ENCODE data around the gene SMAD9. TPM values are rescaled to one million over a fixed set of nuclear protein-coding genes. Genes with fewer than 3 reads are reported as not detected.

SMAD9 gene
- total RNA-seq, 1 experiment from 2014 or later = 1.1 TPM

DNA sequence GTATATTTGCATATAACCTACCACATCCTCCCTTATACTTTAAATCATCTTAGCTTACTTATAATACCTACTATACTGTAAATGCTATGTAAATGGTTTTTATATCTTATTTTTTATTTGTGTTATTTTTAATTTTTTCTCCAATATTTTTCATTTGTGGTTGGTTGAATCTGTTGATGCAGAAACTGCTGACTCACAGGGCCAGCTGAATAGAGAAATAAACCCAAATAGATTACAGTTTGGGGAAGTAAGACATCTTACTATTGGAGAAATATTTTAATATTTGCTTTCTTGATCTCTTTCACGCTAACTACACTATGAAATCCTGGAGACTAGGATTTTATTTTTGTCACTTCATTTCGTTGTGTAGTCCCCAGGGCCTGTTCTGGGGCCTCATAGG, 7.1 kb downstream of the SMAD9 start:
- no peaks in the 10 kb centered on the region for H4K20me1 ChIP-seq (ENCODE audit: control insufficient read depth, insufficient read depth, insufficient read length)
- H3K9me3 Mint-ChIP-seq = no peaks in the 10 kb centered on the region
- H3K9ac ChIP-seq (ENCODE audit: extremely low read depth, insufficient read length, low read length) = no peak overlapping the region
- H3T11ph ChIP-seq (ENCODE audit: low read length) = no peak overlapping the region
- H3K4me1 ChIP-seq (ENCODE audit: insufficient read depth, low read length) = no peaks in the 10 kb centered on the region
- H3K4me3 Mint-ChIP-seq = no peak overlapping the region
- no peaks in the 10 kb centered on the region for H3K23me2 ChIP-seq (ENCODE audit: insufficient read length, low read depth, low read length, poor library complexity, severe bottlenecking)
- no peak overlapping the region for H4K91ac ChIP-seq (ENCODE audit: insufficient read length, low read depth, low read length)
- no peaks in the 10 kb centered on the region for H3K79me1 ChIP-seq (ENCODE audit: insufficient read depth, low read depth, low read length, poor library complexity, severe bottlenecking)
- no peaks in the 10 kb centered on the region for H3K36me3 Mint-ChIP-seq (ENCODE audit: insufficient read depth in 1 of 3, low read depth in 3 of 3)
- WGBS (ENCODE audit: extremely low coverage, insufficient read length, low lambda C conversion rate) = no CpG with 5 or more reads among the region's 2 CpGs
- no peak overlapping the region for H3K4me2 ChIP-seq (ENCODE audit: insufficient read depth, insufficient read length, low read length)
- H2AFZ ChIP-seq (ENCODE audit: low read length) = no peak overlapping the region
- H3K79me2 ChIP-seq (ENCODE audit: insufficient read depth, low read length) = no peaks in the 10 kb centered on the region
- H2BK120ac ChIP-seq (ENCODE audit: low read depth, low read length, poor library complexity, severe bottlenecking) = no peak overlapping the region
- no peak overlapping the region for H3K18ac ChIP-seq (ENCODE audit: insufficient read length, low read depth, low read length)
- H3K27me3 Mint-ChIP-seq (ENCODE audit: low read depth) = peaks cover 19% of the 10 kb centered on the region
- H2AK5ac ChIP-seq (ENCODE audit: insufficient read length, low read length) = no peak overlapping the region
- H3K4ac ChIP-seq (ENCODE audit: low read depth, low read length) = no peak overlapping the region
- no peak overlapping the region for H2BK5ac ChIP-seq (ENCODE audit: insufficient read length, low read length)
- no peak overlapping the region for H3K27ac ChIP-seq (ENCODE audit: insufficient read length, low read depth, low read length)
- H3K27me3 ChIP-seq (ENCODE audit: insufficient read depth, low read length) = no peaks in the 10 kb centered on the region; the same call in 1 of the 2 replicates
- H2BK20ac ChIP-seq (ENCODE audit: low read depth, low read length, poor library complexity, severe bottlenecking) = no peak overlapping the region
- H4K5ac ChIP-seq (ENCODE audit: insufficient read length, low read depth, low read length) = no peak overlapping the region
- no peak overlapping the region for H3K56ac ChIP-seq (ENCODE audit: insufficient read length, low read depth, low read length)
- H4K8ac ChIP-seq (replicated peaks; ENCODE audit: insufficient read length, low read depth, low read length) = no peak overlapping the region
- no peak overlapping the region for H3K23ac ChIP-seq (ENCODE audit: insufficient read length, low read depth, low read length)
- DNase-seq = no peak
- TF ChIP-seq, protein P1, sequence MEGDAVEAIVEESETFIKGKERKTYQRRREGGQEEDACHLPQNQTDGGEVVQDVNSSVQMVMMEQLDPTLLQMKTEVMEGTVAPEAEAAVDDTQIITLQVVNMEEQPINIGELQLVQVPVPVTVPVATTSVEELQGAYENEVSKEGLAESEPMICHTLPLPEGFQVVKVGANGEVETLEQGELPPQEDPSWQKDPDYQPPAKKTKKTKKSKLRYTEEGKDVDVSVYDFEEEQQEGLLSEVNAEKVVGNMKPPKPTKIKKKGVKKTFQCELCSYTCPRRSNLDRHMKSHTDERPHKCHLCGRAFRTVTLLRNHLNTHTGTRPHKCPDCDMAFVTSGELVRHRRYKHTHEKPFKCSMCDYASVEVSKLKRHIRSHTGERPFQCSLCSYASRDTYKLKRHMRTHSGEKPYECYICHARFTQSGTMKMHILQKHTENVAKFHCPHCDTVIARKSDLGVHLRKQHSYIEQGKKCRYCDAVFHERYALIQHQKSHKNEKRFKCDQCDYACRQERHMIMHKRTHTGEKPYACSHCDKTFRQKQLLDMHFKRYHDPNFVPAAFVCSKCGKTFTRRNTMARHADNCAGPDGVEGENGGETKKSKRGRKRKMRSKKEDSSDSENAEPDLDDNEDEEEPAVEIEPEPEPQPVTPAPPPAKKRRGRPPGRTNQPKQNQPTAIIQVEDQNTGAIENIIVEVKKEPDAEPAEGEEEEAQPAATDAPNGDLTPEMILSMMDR (conservative IDR thresholded peaks at IDR 0.05) = no peak
- 0 out of 4 replicates have a peak, but pooled peaks cover 0 to under 1% of the 10 kb centered on the region in 2 experiments for H3K4me1 Mint-ChIP-seq
- H2BK15ac ChIP-seq (ENCODE audit: low read depth, low read length) = no peak overlapping the region
- no peak overlapping the region for H3K14ac ChIP-seq (ENCODE audit: insufficient read depth, low read length)
- no peaks in the 10 kb centered on the region for H3K9me3 ChIP-seq (ENCODE audit: control insufficient read depth, low read depth, low read length)
- H2BK12ac ChIP-seq (ENCODE audit: insufficient read length, low read depth, low read length) = no peak overlapping the region
- no peak overlapping the region for H3K27ac Mint-ChIP-seq
